Measurements from ENCODE around the gene BOLA1. TPM values are rescaled to one million over a fixed set of nuclear protein-coding genes. Genes with fewer than 3 reads are reported as not detected.
"Not testable (repeated sequence)": the region's sequence is repeated elsewhere in the genome, so short reads cannot be mapped to it uniquely, and the experiment has no call there.

BOLA1 gene
- 14.3 TPM for total RNA-seq
- polyA plus RNA-seq (ENCODE audit: insufficient read depth, low read depth, low replicate concordance), result 44.0 TPM
- long read RNA-seq, donor 1, transcript BOLA1-202 (2 exons, 859 nt), result major isoform, 7 of 8 reads
- long read RNA-seq, donor 1, partial matches to known transcripts, result 0 of 8 reads
- long read RNA-seq, donor 1, other reads (novel, unspliced or antisense), result 0 of 8 reads
- long read RNA-seq, donor 2, transcript BOLA1-202 (2 exons, 859 nt), result major isoform, 13 of 14 reads
- long read RNA-seq, donor 2, partial matches to known transcripts, result 0 of 14 reads
- long read RNA-seq, donor 2, other reads (novel, unspliced or antisense), result 0 of 14 reads
- long read RNA-seq, donor 3, transcript BOLA1-202 (2 exons, 859 nt), result major isoform, 7 of 9 reads
- long read RNA-seq, donor 3, partial matches to known transcripts, result 0 of 9 reads
- long read RNA-seq, donor 3, other reads (novel, unspliced or antisense), result 0 of 9 reads
- long read RNA-seq, donor 4, partial matches to known transcripts, result 0 of 5 reads
- long read RNA-seq, donor 4, other reads (novel, unspliced or antisense), result 0 of 5 reads
- long read RNA-seq, donor 5, partial matches to known transcripts, result 0 of 2 reads
- long read RNA-seq, donor 5, other reads (novel, unspliced or antisense), result 0 of 2 reads
- long read RNA-seq, donor 6, transcript BOLA1-202 (2 exons, 859 nt), result major isoform, 16 of 16 reads
- long read RNA-seq, donor 6, partial matches to known transcripts, result 0 of 16 reads
- long read RNA-seq, donor 6, other reads (novel, unspliced or antisense), result 0 of 16 reads
- long read RNA-seq, donor 7, transcript BOLA1-202 (2 exons, 859 nt), result major isoform, 8 of 13 reads
- long read RNA-seq, donor 7, partial matches to known transcripts, result 0 of 13 reads
- long read RNA-seq, donor 7, other reads (novel, unspliced or antisense), result 4 of 13 reads
- long read RNA-seq, donor 8, transcript BOLA1-202 (2 exons, 859 nt), result major isoform, 9 of 10 reads
- long read RNA-seq, donor 8, partial matches to known transcripts, result 0 of 10 reads
- long read RNA-seq, donor 8, other reads (novel, unspliced or antisense), result 0 of 10 reads
- long read RNA-seq, donor 9, transcript BOLA1-202 (2 exons, 859 nt), result major isoform, 7 of 8 reads
- long read RNA-seq, donor 9, partial matches to known transcripts, result 0 of 8 reads
- long read RNA-seq, donor 9, other reads (novel, unspliced or antisense), result 0 of 8 reads
- long read RNA-seq, donor 10, transcript BOLA1-202 (2 exons, 859 nt), result major isoform, 10 of 12 reads
- long read RNA-seq, donor 10, partial matches to known transcripts, result 0 of 12 reads
- long read RNA-seq, donor 10, other reads (novel, unspliced or antisense), result 0 of 12 reads

GRCh38 chr1:149899460-149900284, at the start of gene BOLA1:
TSS of gene BOLA1 (plus strand) at chr1:149899568. CDS start at chr1:149900060, 492 bp downstream.
- H3K9ac ChIP-seq (ENCODE audit: low read length in 3 of 3), result peak within 1 kb of the TSS; percentile 65 to 85 (median 76)

GRCh38 chr1:149849947-149850360, 49.4 kb upstream of the BOLA1 start:
- Histone ChIP-seq H3K4me3 (ENCODE audit: low read length in 3 of 3) (peak overlapping the region; percentile 58 to 88 (median 71)), H3K27ac (ENCODE audit: low read depth in 2 of 2, low read length in 2 of 2) (no peak overlapping the region), H3K9ac (ENCODE audit: low read length in 3 of 3) (peak overlapping the region; percentile 70 to 89 (median 76)), H3K27me3 (ENCODE audit: control insufficient read depth, insufficient read depth, low read length) (no peaks in the 10 kb centered on the region), H3K36me3 (ENCODE audit: control insufficient read depth in 2 of 3, insufficient read depth in 3 of 3, low read length in 3 of 3) (peaks cover 0 to 3% (median 0%) of the 10 kb centered on the region in 3 donors), H3K4me1 (ENCODE audit: control insufficient read depth in 2 of 3, insufficient read depth in 2 of 3, low read depth in 1 of 3, low read length in 3 of 3) (peaks cover 13 to 17% (median 15%) of the 10 kb centered on the region in 3 donors), H3K9me3 (ENCODE audit: control insufficient read depth in 2 of 3, insufficient read depth in 1 of 3, low read length in 3 of 3) (no peaks in the 10 kb centered on the region)
- TF ChIP-seq CTCF (IDR thresholded peaks at IDR 0.05; ENCODE audit: borderline replicate concordance, extremely low read depth, insufficient read depth), result no peak
- intact Hi-C loops (cut with DNase I), result no loop called here
- DNase-seq (peak in 4 of 5 donors; percentile 21 to 65 (median 40)), FAIRE-seq (no peak)

More at GRCh38 chr1:149899460-149900284, at the start of gene BOLA1:
- H3K27ac ChIP-seq (ENCODE audit: low read depth in 2 of 2, low read length in 2 of 2), result peak within 1 kb of the TSS; percentile 90
- DNase-seq, result peak; percentile 95 to 98 (median 97)
- peak within 1 kb of the TSS; percentile 79 to 83 (median 80) for H3K4me3 ChIP-seq (ENCODE audit: low read length in 3 of 3)
- peaks cover 0 to 6% (median 6%) of the 10 kb centered on the region in 3 donors for H3K4me1 ChIP-seq (ENCODE audit: control insufficient read depth in 2 of 3, insufficient read depth in 2 of 3, low read depth in 1 of 3, low read length in 3 of 3)
- H3K9me3 ChIP-seq (ENCODE audit: control insufficient read depth in 2 of 3, insufficient read depth in 1 of 3, low read length in 3 of 3), result no peaks in the 10 kb centered on the region
- FAIRE-seq, result peak; percentile 55
- no peaks in the 10 kb centered on the region for H3K27me3 ChIP-seq (ENCODE audit: control insufficient read depth, insufficient read depth, low read length)
- TF ChIP-seq CTCF (IDR thresholded peaks at IDR 0.05; ENCODE audit: borderline replicate concordance, extremely low read depth, insufficient read depth), result no peak
- H3K36me3 ChIP-seq (ENCODE audit: control insufficient read depth in 2 of 3, insufficient read depth in 3 of 3, low read length in 3 of 3), result no peaks in the 10 kb centered on the region
- intact Hi-C loops (cut with DNase I), result no loop called here

- H3K4me1 ChIP-seq (ENCODE audit: control insufficient read depth in 2 of 3, insufficient read depth in 2 of 3, low read depth in 1 of 3, low read length in 3 of 3), result peaks cover 13 to 17% (median 14%) of the 10 kb centered on the region in 3 donors
- H3K9ac ChIP-seq (ENCODE audit: low read length in 3 of 3); H3K36me3 ChIP-seq (ENCODE audit: control insufficient read depth in 2 of 3, insufficient read depth in 3 of 3, low read length in 3 of 3); DNase-seq; H3K9me3 ChIP-seq (ENCODE audit: control insufficient read depth in 2 of 3, insufficient read depth in 1 of 3, low read length in 3 of 3); intact Hi-C loops (cut with DNase I); H3K27ac ChIP-seq (ENCODE audit: low read depth in 2 of 2, low read length in 2 of 2); H3K4me3 ChIP-seq (ENCODE audit: low read length in 3 of 3); H3K27me3 ChIP-seq (ENCODE audit: control insufficient read depth, insufficient read depth, low read length): not testable (repeated sequence)
- peak; percentile 76 for FAIRE-seq
These were observed 48.5 kb upstream of the BOLA1 start for GRCh38 chr1:149850732-149851345.

- not testable (repeated sequence) for FAIRE-seq, DNase-seq
These were observed 47.7 kb upstream of the BOLA1 start for GRCh38 chr1:149851585-149852213.

GRCh38 chr1:149852263-149852662, 47.1 kb upstream of the BOLA1 start:
- intact Hi-C loops (cut with DNase I); H3K27me3 ChIP-seq (ENCODE audit: control insufficient read depth, insufficient read depth, low read length); H3K4me3 ChIP-seq (ENCODE audit: low read length in 3 of 3); H3K36me3 ChIP-seq (ENCODE audit: control insufficient read depth in 2 of 3, insufficient read depth in 3 of 3, low read length in 3 of 3); H3K27ac ChIP-seq (ENCODE audit: low read depth in 2 of 2, low read length in 2 of 2); H3K9ac ChIP-seq (ENCODE audit: low read length in 3 of 3); DNase-seq; FAIRE-seq; H3K9me3 ChIP-seq (ENCODE audit: control insufficient read depth in 2 of 3, insufficient read depth in 1 of 3, low read length in 3 of 3): not testable (repeated sequence)
- peaks cover 13 to 17% (median 14%) of the 10 kb centered on the region in 3 donors for H3K4me1 ChIP-seq (ENCODE audit: control insufficient read depth in 2 of 3, insufficient read depth in 2 of 3, low read depth in 1 of 3, low read length in 3 of 3)

More at GRCh38 chr1:149851585-149852213, 47.7 kb upstream of the BOLA1 start:
- H3K36me3 ChIP-seq (ENCODE audit: control insufficient read depth in 2 of 3, insufficient read depth in 3 of 3, low read length in 3 of 3); H3K9me3 ChIP-seq (ENCODE audit: control insufficient read depth in 2 of 3, insufficient read depth in 1 of 3, low read length in 3 of 3); intact Hi-C loops (cut with DNase I); H3K27ac ChIP-seq (ENCODE audit: low read depth in 2 of 2, low read length in 2 of 2); H3K4me3 ChIP-seq (ENCODE audit: low read length in 3 of 3); H3K27me3 ChIP-seq (ENCODE audit: control insufficient read depth, insufficient read depth, low read length); H3K9ac ChIP-seq (ENCODE audit: low read length in 3 of 3): not testable (repeated sequence)
- peaks cover 13 to 17% (median 14%) of the 10 kb centered on the region in 3 donors for H3K4me1 ChIP-seq (ENCODE audit: control insufficient read depth in 2 of 3, insufficient read depth in 2 of 3, low read depth in 1 of 3, low read length in 3 of 3)

Measured in kidney (tissue), 22 donors.